ENCODE measurements around the gene GLRB.
"Not testable (repeated sequence)": the region's sequence is repeated elsewhere in the genome, so short reads cannot be mapped to it uniquely, and the experiment has no call there.

GLRB gene

GRCh38 chr4:157075811-157076577, at the start of gene GLRB:
GLRB (plus strand) TSS chr4:157076150; CDS start chr4:157078025, 1,875 bp downstream.
- peak; percentile 71 for DNase-seq (ENCODE audit: low spot score)

DNA sequence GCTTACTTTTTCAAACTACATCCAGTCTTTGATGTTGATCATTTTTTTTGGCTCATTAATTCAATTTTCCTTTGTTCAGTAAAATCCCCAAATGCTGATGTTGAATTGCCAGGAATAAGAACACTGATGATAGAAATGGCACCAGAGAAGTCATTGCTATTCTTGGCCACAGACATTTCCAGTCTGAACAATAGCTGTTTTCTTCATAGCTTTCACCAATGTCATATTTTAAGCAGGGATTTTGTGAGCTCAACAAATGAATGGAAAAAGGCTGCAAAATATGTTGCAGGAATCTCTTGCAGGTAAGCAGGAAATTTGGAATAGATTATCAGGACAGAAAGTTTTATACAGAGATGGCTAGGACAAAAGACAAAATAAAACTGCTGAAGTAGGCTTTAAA, 40.5 kb upstream of the GLRB start:
- no peak for DNase-seq (ENCODE audit: low spot score)

GRCh38 chr4:157040405-157040804, 35.5 kb upstream of the GLRB start:
- DNase-seq (ENCODE audit: low spot score), result no peak

DNA sequence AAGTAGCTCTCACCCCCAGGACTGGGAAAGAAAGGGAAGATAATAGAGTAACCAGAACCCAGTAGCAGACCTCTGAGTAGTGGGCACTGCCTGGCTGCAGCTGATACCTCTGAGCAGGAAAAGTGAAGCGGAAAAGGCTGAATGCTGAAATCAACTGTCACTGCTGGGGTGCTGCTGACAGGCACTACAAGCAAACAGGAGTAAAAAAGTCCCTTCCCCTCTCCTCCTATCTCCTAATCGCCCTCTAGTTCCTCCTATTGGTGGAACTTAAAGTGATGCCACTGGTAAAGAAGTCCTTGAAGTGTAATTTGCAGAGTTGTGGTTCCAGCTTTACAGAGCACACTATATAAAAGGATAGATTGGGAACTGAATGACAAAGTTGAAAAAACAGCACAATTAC, 32.8 kb upstream of the GLRB start:
- DNase-seq (ENCODE audit: low spot score), result peak; percentile 51

DNA sequence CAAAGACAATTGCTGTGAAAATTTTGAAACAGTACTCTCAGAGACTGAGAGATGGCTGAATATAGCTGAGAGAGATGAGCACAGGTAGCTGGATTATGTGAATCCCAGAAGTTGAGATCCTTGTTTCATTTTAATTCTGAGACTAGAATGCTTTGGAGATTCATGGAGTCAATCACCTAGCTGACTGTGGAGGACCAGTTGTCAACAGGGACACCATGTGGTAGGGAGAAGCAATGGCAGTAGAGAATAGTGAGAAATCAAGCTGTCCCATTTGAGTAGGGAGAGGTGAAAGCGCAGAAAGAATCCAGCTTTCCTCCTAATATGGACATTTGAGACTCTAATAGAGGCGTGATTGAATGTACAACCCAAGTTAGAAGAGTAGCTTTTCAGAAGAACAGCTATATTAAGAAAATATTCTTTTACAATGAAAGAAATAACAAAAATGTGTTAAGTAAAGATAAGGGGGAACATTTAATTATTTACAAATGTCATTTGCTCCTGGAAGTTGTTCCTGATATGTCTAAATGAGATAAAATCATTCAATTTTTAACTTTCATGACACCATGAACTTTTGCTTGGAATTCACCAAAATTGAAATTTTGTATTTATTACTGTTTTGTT, 30.3 kb upstream of the GLRB start:
- DNase-seq (ENCODE audit: low spot score), result no peak

GRCh38 chr4:157048248-157048647, 27.7 kb upstream of the GLRB start:
- DNase-seq (ENCODE audit: low spot score), result no peak

DNA sequence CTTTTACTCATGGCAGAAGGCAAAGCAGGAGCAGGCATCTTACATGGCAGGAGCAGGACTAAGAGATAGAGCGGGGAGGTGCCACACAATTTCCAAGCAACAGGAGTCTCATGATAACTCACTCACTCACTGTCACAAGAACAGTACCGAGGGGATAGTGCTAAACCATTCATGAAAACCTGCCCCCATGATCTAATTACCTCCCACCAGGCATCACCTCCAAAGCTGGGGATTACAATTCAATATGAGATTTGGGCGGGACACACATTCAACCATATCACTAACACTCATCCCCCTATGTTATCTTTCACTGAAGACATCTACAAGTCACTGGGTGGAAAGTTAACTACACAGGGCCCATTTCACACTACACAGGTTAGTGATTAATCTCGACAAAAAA, 25.4 kb upstream of the GLRB start:
- no peak for DNase-seq (ENCODE audit: low spot score)

GRCh38 chr4:157052429-157053040, 23.4 kb upstream of the GLRB start:
- no peak for DNase-seq (ENCODE audit: low spot score)

DNA sequence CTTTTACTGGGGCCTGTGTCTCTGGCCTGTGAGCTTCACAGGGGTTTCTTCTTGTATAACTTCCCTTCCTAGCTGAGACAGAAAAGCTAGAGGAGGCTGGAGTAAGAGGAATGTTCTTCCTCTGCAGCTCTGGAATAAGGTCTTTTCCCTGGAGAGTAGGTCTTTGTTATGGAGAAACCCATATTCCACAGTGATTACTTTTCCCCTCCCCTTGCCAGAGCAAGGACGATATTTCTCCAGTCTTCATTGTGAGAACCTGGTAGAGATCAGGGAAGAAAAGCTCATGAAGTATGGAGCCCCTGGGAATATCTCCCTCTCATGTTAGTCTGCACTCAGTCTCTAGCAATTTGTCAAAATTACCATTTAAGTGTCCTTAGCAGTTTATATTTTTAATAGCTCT, 18.7 kb upstream of the GLRB start:
- no peak for DNase-seq (ENCODE audit: low spot score)

DNA sequence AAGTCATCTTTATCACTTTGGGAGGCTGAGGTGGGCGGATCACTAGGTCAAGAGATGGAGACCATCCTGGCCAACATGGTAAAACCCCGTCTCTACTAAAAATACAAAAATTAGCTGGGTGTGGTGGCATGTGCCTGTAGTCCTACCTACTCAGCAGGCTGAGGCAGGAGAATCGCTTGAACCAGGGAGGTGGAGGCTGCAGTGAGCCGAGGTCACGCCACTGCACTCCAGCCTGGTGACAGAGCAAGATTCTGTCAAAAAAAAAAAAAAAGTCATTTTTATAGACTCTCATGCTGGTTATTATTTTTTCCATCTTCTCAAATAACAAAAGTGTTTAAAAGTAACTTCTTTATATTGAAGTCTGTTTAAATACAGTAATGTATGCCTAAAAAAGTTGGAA, 17.1 kb upstream of the GLRB start:
- not testable (repeated sequence) for DNase-seq (ENCODE audit: low spot score)

DNA sequence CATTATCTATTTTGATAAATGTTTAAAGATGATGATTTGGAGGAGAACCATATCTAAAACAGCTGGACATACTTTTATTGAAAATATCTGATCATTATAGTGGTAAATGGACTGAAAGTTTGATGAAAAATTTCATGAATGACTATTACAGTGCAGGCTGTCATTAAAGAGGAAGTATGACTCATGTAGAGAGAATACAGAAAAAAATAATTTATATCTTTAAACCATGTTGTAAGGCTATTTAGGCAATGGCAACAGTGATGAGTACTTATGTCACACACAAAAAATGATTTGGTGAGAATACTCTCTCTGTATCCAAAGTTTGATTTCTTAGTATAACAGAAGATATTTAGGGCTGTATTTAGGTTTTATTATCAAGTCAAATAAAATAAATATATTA, 3.9 kb upstream of the GLRB start:
- no peak for DNase-seq (ENCODE audit: low spot score)

GRCh38 chr4:157075401-157075800, 549 bp upstream of the GLRB start:
- DNase-seq (ENCODE audit: low spot score), result no peak

GRCh38 chr4:157076578-157076947, 613 bp downstream of the GLRB start:
- DNase-seq (ENCODE audit: low spot score), result peak; percentile 53

- no peak for DNase-seq (ENCODE audit: low spot score)
Measured at GRCh38 chr4:157079441-157079840, 3.5 kb downstream of the GLRB start.

DNA sequence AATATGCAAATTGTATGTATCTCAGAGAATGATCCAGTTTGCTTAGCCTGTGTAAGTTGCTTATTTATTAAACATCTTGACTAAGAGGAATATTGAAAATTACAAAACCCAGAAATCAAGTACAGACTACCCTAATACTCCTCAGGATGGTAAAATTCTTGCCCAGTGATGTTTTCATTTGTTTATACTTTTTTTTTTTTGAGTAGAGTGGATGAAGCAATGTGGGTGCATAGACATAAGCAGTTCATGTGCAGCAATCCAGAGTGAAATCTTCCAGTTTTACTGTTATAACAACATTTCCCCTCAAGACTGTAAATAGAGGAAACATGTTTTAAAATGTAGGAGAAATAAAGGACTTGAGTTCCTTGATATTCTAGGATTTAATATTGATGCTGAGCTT, 4.7 kb downstream of the GLRB start:
- DNase-seq (ENCODE audit: low spot score), result no peak

DNA sequence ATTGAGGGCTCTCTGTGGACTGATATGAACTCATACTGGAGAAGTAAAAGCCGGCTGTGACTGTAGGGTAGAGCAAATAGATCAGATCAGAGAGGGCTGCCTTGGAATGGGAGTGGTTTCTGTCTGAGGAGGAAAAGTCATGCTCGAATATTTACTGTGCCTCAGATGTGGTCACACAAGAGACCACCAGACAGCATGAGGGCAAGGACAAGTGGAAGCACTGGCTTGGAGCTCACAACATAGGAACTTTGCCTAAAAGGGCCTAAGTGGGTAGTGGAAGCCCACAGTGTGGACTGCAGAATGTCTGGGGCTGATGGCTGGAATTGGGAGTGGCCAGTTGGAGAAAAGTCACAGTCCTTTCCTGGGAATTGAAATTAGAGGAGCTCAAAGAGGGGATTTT, 19.8 kb downstream of the GLRB start:
- DNase-seq (ENCODE audit: low spot score), result no peak

GRCh38 chr4:157096439-157096838, 20.5 kb downstream of the GLRB start:
- DNase-seq (ENCODE audit: low spot score), result no peak

GRCh38 chr4:157099506-157099905, 23.6 kb downstream of the GLRB start:
- no peak for DNase-seq (ENCODE audit: low spot score)

DNA sequence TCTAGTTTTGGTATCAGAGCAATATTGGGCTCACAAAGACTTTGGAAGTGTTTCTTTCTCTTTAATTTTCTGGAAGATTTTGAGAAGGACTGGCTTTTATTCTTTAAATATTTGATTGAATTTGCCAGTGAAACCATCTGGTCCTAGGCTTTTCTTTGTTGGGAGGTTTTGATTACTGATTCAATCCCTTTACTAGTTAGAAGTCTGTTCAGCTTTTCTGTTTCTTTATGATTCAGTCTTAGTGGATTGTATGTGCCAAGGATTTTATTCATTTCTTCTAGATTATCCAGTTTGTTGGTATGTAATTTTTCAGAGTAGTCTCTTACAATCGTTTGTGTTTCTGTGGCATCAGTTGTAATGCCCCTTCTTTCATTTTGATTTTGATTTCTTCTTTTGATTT, 28.6 kb downstream of the GLRB start:
- no peak for DNase-seq (ENCODE audit: low spot score)

GRCh38 chr4:157114671-157115070, 38.7 kb downstream of the GLRB start:
- DNase-seq (ENCODE audit: low spot score), result no peak

DNA sequence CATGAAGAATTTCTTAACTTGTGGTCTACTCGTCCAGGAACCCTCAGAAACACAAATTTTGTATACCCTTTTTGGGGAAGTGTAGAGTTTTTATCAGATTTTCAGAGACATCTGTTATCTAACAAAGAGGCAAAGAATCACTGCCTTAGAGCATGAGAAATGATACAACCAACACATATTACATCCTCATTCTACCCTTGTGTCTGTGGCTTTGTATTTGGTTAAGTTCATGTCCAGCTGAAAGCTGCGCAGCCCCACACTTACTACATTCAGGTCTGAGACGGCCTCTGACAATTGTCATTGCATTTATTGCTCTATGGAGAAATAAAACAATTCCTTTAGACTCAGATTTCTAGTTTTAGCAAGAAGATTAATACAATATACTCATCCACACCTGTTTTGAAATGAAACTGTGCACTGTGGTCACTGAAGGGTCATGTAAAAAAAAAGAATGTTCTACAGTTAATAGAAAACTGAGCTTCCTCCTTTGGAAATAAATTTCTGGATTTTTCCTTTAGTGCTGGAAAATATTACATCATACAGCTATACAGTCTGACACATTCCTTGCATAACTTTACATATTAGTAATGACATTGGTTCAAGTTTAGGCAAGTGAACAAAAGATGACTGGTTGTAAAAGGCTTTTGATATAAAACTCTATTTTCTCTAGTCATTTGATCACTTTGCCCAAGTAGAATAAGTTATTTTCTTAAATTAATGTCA, 39.8 kb downstream of the GLRB start:
- no peak for DNase-seq (ENCODE audit: low spot score)

DNA sequence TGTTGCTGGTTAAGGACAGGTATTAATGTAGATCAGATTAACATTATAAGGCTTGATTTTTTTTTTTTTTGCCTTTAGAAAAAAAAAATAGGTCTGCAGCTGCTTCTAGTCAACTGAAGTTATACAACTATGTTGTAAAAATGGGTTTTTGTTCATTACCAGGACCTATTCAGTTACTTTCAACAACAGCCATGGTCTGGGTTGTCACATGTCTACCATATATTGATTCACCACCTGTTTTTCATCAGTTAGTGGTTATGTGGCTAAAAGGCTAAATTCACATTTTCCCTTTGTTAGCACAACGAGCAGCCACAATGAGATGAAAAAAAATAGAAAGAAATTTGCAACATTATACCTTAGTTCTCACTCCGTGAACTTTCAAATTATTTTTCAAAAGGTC, 45.5 kb downstream of the GLRB start:
- no peak for DNase-seq (ENCODE audit: low spot score)

- DNase-seq (ENCODE audit: low spot score), result no peak
Measured at GRCh38 chr4:157127571-157127970, 51.6 kb downstream of the GLRB start.
